Measurements from ENCODE around the gene WDR77. TPM values are rescaled to one million over a fixed set of nuclear protein-coding genes. Genes with fewer than 3 reads are reported as not detected.

Gene WDR77
- total RNA-seq, 1 experiment from 2014 or later = 42.5 TPM

- ChIA-PET RAD21 (ENCODE audit: low non-redundant PET in 1 of 2, low total read pairs in 2 of 2, uncharacterized antibody in 2 of 2, unreplicated experiment in 2 of 2) (no interaction called here), CTCF (no interaction called here), POLR2A (no interaction called here)
- no peaks in the 10 kb centered on the region for H4K20me1 ChIP-seq (ENCODE audit: insufficient read depth)
- H3K9me3 ChIP-seq (ENCODE audit: control insufficient read depth in 1 of 2, insufficient read depth in 1 of 2, low read depth in 1 of 2, low read length in 2 of 2) = no peaks in the 10 kb centered on the region
- ATAC-seq (no peak), DNase-seq (ENCODE audit: low read depth, low spot score) (no peak)
- no peak for TF ChIP-seq YY1 (IDR thresholded peaks at IDR 0.05; ENCODE audit: extremely low read depth, insufficient replicate concordance, low read depth, low read length)
- no peak for TF ChIP-seq ZBTB33 (IDR thresholded peaks at IDR 0.05; ENCODE audit: extremely low read depth, insufficient replicate concordance, low read length)
- no peak for TF ChIP-seq POLR2AphosphoS5 (IDR thresholded peaks at IDR 0.05; ENCODE audit: low read depth, low read length)
- no peak for TF ChIP-seq FOSL1 (IDR thresholded peaks at IDR 0.05; ENCODE audit: low read depth)
- TF ChIP-seq MAX (IDR thresholded peaks at IDR 0.05) = no peak
- TF ChIP-seq CEBPB (IDR thresholded peaks at IDR 0.05; ENCODE audit: low read depth) = no peak
- TF ChIP-seq ZNF274 (IDR thresholded peaks at IDR 0.05; ENCODE audit: low read depth, low read length) = no peak
- TF ChIP-seq CTCF (IDR thresholded peaks at IDR 0.05 in 2 of 3, conservative IDR thresholded peaks at IDR 0.05 in 1 of 3; ENCODE audit: borderline replicate concordance in 1 of 3, insufficient read depth in 1 of 3, low read depth in 2 of 3, low read length in 2 of 3) = no peak
- no peak for TF ChIP-seq ELF1 (IDR thresholded peaks at IDR 0.05; ENCODE audit: borderline replicate concordance, low read depth)
- H3K27me3 ChIP-seq (ENCODE audit: insufficient read depth, low read length) = peaks cover 25% of the 10 kb centered on the region; the same call in 1 of the 2 replicates
- no peaks in the 10 kb centered on the region for H3K79me2 ChIP-seq (ENCODE audit: insufficient read depth, low read length)
- H3K27ac ChIP-seq (ENCODE audit: low read depth, low read length) = no peak overlapping the region
- H3K9me2 ChIP-seq (ENCODE audit: insufficient read depth) = no peaks in the 10 kb centered on the region
- no peaks in the 10 kb centered on the region for H3K4me1 ChIP-seq (ENCODE audit: control insufficient read depth in 1 of 2, insufficient read depth in 2 of 2, low read length in 2 of 2)
- no TSS peak for BruUV-seq (replicated peaks)
- H3K36me3 ChIP-seq (ENCODE audit: control insufficient read depth in 1 of 2, insufficient read depth in 2 of 2, low read length in 2 of 2) = no peaks in the 10 kb centered on the region
- intact Hi-C loops (cut with micrococcal nuclease) = no loop called here
- H3K9ac ChIP-seq (ENCODE audit: low read length) = no peak overlapping the region
- H3K4me2 ChIP-seq (ENCODE audit: low read length) = no peak overlapping the region
- no peak overlapping the region for H2AFZ ChIP-seq (ENCODE audit: low read depth, low read length, poor library complexity, severe bottlenecking)
- no peak overlapping the region for H3K4me3 ChIP-seq (replicated peaks in 1 of 2; ENCODE audit: low read depth in 1 of 2, low read length in 2 of 2)
Measured at GRCh38 chr1:111392460-111392945, 56.6 kb downstream of the WDR77 start.
